Vagina (tissue), 2 donors: ENCODE results near the gene PSMF1. TPM values are rescaled to one million over a fixed set of nuclear protein-coding genes. Genes with fewer than 3 reads are reported as not detected.

Experiments
- DNase-seq, 2 donors: peaks; one replicate each; pipeline ENCODE4 v3.0.0-alpha.2; 2017; ENCODE audit errors: extremely low spot score in 2 of 2
- H3K27ac ChIP-seq: fragments of 200-600 bp; sonication (generic); one replicate; pipeline ENCODE4 v1.5.1; 2019
- H3K27me3 ChIP-seq: fragments of 200-600 bp; sonication (generic); one replicate; pipeline ENCODE4 v1.5.1; 2019
- H3K36me3 ChIP-seq, 2 donors: fragments of 200-600 bp; sonication (generic); one replicate each; pipeline ENCODE4 v1.5.1; 2017 to 2019
- H3K4me1 ChIP-seq: fragments of 200-600 bp; sonication (generic); one replicate; pipeline ENCODE4 v1.5.1; 2019
- H3K4me3 ChIP-seq, 2 donors: fragments of 200-600 bp; sonication (generic); 1 replicate in 1 of 2; 2 replicates in 1 of 2; pipeline ENCODE4 v1.5.1; 2016 to 2019
- H3K9me3 ChIP-seq: fragments of 200-600 bp; sonication (generic); one replicate; pipeline ENCODE4 v1.5.1; 2019
- CTCF ChIP-seq, 3 experiments: fragments of 450-650 bp in 2 of 3; fragments of 200-600 bp in 1 of 3; sonication (generic) in 1 of 3; IDR thresholded peaks; one replicate each; pipeline ENCODE4 v1.5.1; 2017 to 2019; ENCODE audit warnings: antibody characterized with exemption in 3 of 3, mild to moderate bottlenecking in 2 of 3, moderate library complexity in 2 of 3
- POLR2A ChIP-seq, 2 donors: fragments of 450-650 bp; IDR thresholded peaks; one replicate each; pipeline ENCODE4 v1.6.1; 2017; ENCODE audit warnings: antibody characterized with exemption in 2 of 2, mild to moderate bottlenecking in 2 of 2, moderate library complexity in 2 of 2
- POLR2AphosphoS5 ChIP-seq, 2 donors: sonication (generic); formaldehyde crosslinking; IDR thresholded peaks; one replicate each; pipeline ENCODE4 v1.9.0; 2017; ENCODE audit warnings: antibody characterized with exemption in 2 of 2, mild to moderate bottlenecking in 2 of 2, low read depth in 1 of 2; ENCODE audit not compliant: insufficient read depth in 1 of 2
- intact Hi-C: fragments of 100-400 bp; cut with DNase I; formaldehyde crosslinking; loops from one replicate; pipeline ENCODE4 v1.15.1; 2023
- total RNA-seq: library from RNA; depleted of rRNA; stranded (reverse); fragments of >200 nt; gene quantifications from one replicate; pipeline ENCODE4 v1.2.3, GENCODE V29; 2016

PSMF1 gene
- total RNA-seq, 1 donor from 2014 or later = 52.8 TPM

- H3K4me1 ChIP-seq = peaks cover 17% of the 10 kb centered on the region
- no peak for TF ChIP-seq POLR2AphosphoS5 (IDR thresholded peaks at IDR 0.05; ENCODE audit: insufficient read depth in 1 of 2, low read depth in 1 of 2)
- TF ChIP-seq POLR2A (IDR thresholded peaks at IDR 0.05) = no peak
- no peak for TF ChIP-seq CTCF (IDR thresholded peaks at IDR 0.05)
- H3K36me3 ChIP-seq = peaks cover 4 to 55% of the 10 kb centered on the region in 2 donors
- H3K9me3 ChIP-seq = no peaks in the 10 kb centered on the region
- H3K4me3 ChIP-seq = no peak overlapping the region
- intact Hi-C loops = no loop called here
- H3K27ac ChIP-seq = no peak overlapping the region
- H3K27me3 ChIP-seq = no peaks in the 10 kb centered on the region
- no peak for DNase-seq
Observed at GRCh38 chr20:1127840-1128239, 9.4 kb downstream of the PSMF1 start.

- H3K27me3 ChIP-seq = no peaks in the 10 kb centered on the region
- peaks cover 4 to 61% of the 10 kb centered on the region in 2 donors for H3K36me3 ChIP-seq
- DNase-seq = no peak
- no peaks in the 10 kb centered on the region for H3K4me1 ChIP-seq
- intact Hi-C loops = no loop called here
- no peaks in the 10 kb centered on the region for H3K9me3 ChIP-seq
- TF ChIP-seq CTCF (IDR thresholded peaks at IDR 0.05) (no peak), POLR2A (IDR thresholded peaks at IDR 0.05) (no peak), POLR2AphosphoS5 (IDR thresholded peaks at IDR 0.05; ENCODE audit: insufficient read depth in 1 of 2, low read depth in 1 of 2) (no peak)
- H3K4me3 ChIP-seq = no peak overlapping the region
- no peak overlapping the region for H3K27ac ChIP-seq
Observed at GRCh38 chr20:1130058-1130694, 11.8 kb downstream of the PSMF1 start.

GRCh38 chr20:1130847-1131246 lies 12.4 kb downstream of the PSMF1 start:
- Histone ChIP-seq H3K4me3 (no peak overlapping the region), H3K27me3 (no peaks in the 10 kb centered on the region)
- TF ChIP-seq POLR2AphosphoS5 (IDR thresholded peaks at IDR 0.05; ENCODE audit: insufficient read depth in 1 of 2, low read depth in 1 of 2) (no peak), POLR2A (IDR thresholded peaks at IDR 0.05) (no peak), CTCF (IDR thresholded peaks at IDR 0.05) (no peak)

GRCh38 chr20:1131354-1131753 lies 13.0 kb downstream of the PSMF1 start:
- H3K27me3 ChIP-seq = no peaks in the 10 kb centered on the region
- H3K4me1 ChIP-seq = no peaks in the 10 kb centered on the region
- no peak for TF ChIP-seq POLR2AphosphoS5 (IDR thresholded peaks at IDR 0.05; ENCODE audit: insufficient read depth in 1 of 2, low read depth in 1 of 2)
- TF ChIP-seq POLR2A (IDR thresholded peaks at IDR 0.05) = no peak
- no peak for TF ChIP-seq CTCF (IDR thresholded peaks at IDR 0.05)
- H3K9me3 ChIP-seq = no peaks in the 10 kb centered on the region
- DNase-seq = no peak
- intact Hi-C loops = no loop called here
- H3K36me3 ChIP-seq = peaks cover 7 to 59% of the 10 kb centered on the region in 2 donors
- H3K27ac ChIP-seq = no peak overlapping the region
- H3K4me3 ChIP-seq = no peak overlapping the region

More at GRCh38 chr20:1130847-1131246, 12.4 kb downstream of the PSMF1 start:
- Histone ChIP-seq H3K27ac (no peak overlapping the region), H3K9me3 (no peaks in the 10 kb centered on the region), H3K4me1 (no peaks in the 10 kb centered on the region), H3K36me3 (peaks cover 7 to 61% of the 10 kb centered on the region in 2 donors)
- intact Hi-C loops = no loop called here
- no peak for DNase-seq

- Histone ChIP-seq H3K4me3 (no peak overlapping the region), H3K9me3 (no peaks in the 10 kb centered on the region), H3K27ac (no peak overlapping the region), H3K36me3 (peaks cover 7 to 53% of the 10 kb centered on the region in 2 donors), H3K4me1 (no peaks in the 10 kb centered on the region), H3K27me3 (no peaks in the 10 kb centered on the region)
- intact Hi-C loops = no loop called here
- TF ChIP-seq CTCF (IDR thresholded peaks at IDR 0.05) (no peak), POLR2A (IDR thresholded peaks at IDR 0.05) (no peak), POLR2AphosphoS5 (IDR thresholded peaks at IDR 0.05; ENCODE audit: insufficient read depth in 1 of 2, low read depth in 1 of 2) (no peak)
- no peak for DNase-seq
Observed at GRCh38 chr20:1134355-1134754, 16.0 kb downstream of the PSMF1 start.
